ENCODE measurements around the gene KRTAP10-6.
"Not testable (repeated sequence)": the region's sequence is repeated elsewhere in the genome, so short reads cannot be mapped to it uniquely, and the experiment has no call there.

The KRTAP10-6 gene

DNA sequence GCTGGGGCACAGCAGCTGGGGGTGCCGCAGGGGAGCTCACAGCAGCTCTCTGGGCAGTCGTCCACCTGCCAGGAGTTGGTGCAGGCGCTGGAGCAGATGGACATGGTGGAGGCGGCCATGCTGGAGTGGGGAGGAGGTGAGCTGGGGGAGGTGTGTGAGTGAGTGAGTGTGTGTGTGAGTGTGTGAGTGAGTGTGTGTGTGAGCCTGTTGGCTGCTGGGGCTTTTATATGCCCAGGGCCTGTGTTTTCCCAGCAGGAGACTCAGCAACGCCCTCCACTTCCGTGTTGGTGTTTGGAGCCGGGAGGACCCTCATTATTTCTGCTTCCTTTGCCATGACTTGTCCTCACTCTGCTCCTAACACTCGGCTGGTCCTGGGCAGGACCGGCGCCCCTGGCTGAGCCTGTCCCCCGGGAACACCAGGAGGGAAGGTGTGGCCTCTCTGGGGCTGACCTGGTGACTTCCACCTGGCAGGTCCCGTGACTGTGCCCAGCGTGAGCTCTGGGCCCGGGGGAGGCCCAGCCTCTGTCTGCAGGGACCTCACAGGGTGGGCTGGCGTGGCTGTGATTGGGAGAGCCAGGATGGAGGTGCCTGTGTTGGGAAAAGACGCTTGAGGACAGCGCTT is 40.9 kb downstream of the KRTAP10-6 start, which contains the start of gene KRTAP10-2:
TSS of gene KRTAP10-2 (minus strand) at position 166 of the 622 bp plus-strand sequence. CDS start at position 119, 47 bp downstream.
- H3K4me3 ChIP-seq (ENCODE audit: low read length), result no peak within 1 kb of the TSS
- no peak for DNase-seq (ENCODE audit: low read depth)
- TF ChIP-seq, protein P1, sequence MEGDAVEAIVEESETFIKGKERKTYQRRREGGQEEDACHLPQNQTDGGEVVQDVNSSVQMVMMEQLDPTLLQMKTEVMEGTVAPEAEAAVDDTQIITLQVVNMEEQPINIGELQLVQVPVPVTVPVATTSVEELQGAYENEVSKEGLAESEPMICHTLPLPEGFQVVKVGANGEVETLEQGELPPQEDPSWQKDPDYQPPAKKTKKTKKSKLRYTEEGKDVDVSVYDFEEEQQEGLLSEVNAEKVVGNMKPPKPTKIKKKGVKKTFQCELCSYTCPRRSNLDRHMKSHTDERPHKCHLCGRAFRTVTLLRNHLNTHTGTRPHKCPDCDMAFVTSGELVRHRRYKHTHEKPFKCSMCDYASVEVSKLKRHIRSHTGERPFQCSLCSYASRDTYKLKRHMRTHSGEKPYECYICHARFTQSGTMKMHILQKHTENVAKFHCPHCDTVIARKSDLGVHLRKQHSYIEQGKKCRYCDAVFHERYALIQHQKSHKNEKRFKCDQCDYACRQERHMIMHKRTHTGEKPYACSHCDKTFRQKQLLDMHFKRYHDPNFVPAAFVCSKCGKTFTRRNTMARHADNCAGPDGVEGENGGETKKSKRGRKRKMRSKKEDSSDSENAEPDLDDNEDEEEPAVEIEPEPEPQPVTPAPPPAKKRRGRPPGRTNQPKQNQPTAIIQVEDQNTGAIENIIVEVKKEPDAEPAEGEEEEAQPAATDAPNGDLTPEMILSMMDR (conservative IDR thresholded peaks at IDR 0.05; ENCODE audit: low read length), result no peak

DNA sequence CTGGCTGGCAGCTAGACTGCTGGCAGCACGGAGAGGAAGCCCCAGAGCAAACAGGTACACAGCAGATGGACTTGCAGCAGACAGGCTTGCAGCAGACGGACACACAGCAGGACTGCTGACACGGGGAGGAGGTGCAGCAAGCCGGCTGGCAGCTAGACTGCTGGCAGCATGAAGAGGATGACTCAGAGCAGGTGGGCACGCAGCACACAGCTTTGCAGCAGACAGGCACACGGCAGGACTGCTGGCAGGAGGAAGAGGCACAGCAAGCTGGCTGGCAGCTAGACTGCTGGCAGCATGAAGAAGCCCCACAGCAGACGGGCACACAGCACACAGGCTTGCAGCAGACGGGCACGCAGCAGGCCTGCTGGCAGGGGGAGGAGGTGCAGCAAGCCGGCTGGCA is 41.5 kb downstream of the KRTAP10-6 start:
- TF ChIP-seq, protein P1 (conservative IDR thresholded peaks at IDR 0.05; ENCODE audit: low read length), result no peak
- DNase-seq (ENCODE audit: low read depth), result no peak
- no peak overlapping the region for H3K4me3 ChIP-seq (ENCODE audit: low read length)

DNA sequence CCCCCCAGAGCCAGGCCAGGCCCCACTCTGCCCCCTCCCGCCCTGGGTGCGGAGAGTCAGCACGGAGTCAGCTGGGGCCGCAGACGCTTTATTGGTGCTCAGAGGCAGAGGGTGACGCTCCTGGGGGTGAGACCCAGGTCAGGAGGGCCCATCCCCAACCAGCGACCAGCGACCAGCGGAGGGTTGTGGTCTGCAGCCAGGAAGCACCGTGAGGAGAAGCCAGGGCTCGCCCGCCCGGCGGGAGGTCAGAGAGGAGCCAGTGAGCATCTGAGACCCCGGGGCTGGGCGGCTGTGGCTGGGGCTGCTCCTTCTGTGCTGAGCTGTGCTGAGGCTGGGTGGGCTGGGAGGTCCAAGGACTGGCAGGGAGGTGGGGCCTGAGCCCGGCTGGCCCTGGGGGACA is 42.0 kb downstream of the KRTAP10-6 start:
- not testable (repeated sequence) for DNase-seq (ENCODE audit: low read depth); H3K4me3 ChIP-seq (ENCODE audit: low read length)

DNA sequence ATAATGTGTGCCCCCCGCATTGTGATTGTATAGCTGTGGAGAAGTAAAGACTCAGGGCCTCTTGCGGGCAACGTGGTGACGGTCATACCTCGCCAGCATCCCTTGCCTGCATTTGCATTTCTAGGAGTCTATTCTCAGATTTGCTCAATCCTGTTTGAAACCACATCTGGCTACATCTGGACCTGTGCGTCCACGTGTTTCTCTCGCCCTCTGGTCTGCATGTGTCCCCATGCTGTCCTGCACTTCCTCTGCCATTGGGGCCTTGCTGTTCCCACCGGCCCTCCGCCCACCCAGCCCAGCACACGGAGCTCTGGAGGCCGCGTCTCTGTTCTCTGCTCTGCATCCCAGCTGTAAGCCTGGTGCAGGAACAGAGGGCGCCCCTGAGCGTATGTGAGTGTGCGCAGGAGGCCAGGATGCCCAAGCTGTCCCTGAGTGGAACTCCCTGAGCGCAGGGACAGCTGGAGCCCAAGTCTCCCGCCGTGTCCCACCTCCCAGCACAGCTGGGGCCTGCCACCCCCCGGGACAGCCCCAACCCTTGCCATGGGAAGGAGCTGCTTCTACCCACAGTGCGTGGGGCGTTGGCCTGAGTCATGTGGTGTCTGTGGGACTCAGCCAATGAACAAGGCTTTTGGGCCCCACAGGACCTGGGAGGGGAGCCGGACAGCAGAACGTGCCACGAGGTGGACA is 42.6 kb downstream of the KRTAP10-6 start:
- no peak for DNase-seq (ENCODE audit: low read depth)
- no peak overlapping the region for H3K4me3 ChIP-seq (ENCODE audit: low read length)
- TF ChIP-seq, protein P1 (conservative IDR thresholded peaks at IDR 0.05; ENCODE audit: low read length), result no peak

DNA sequence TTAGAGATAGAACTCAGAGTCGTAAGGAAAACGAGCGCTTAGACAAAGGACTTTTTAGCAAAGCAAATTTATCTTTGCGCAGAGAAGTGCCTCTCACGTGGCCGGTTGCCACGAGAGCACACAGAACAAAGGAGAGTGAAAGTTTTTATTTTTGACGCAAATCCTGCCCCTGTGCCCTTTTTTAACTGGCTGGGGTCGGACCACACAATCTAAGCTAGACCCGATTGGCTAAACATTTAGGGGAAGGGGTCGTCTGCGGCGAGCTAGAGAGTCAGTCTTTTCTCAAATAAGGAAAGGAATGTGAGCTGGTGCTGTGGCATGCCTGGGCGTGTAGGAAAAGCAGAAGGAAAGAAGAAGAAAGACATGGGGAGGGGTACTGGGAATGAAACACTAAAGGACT is 43.4 kb downstream of the KRTAP10-6 start:
- no peak overlapping the region for H3K4me3 ChIP-seq (ENCODE audit: low read length)
- DNase-seq (ENCODE audit: low read depth), result no peak
- TF ChIP-seq, protein P1 (conservative IDR thresholded peaks at IDR 0.05; ENCODE audit: low read length), result no peak

DNA sequence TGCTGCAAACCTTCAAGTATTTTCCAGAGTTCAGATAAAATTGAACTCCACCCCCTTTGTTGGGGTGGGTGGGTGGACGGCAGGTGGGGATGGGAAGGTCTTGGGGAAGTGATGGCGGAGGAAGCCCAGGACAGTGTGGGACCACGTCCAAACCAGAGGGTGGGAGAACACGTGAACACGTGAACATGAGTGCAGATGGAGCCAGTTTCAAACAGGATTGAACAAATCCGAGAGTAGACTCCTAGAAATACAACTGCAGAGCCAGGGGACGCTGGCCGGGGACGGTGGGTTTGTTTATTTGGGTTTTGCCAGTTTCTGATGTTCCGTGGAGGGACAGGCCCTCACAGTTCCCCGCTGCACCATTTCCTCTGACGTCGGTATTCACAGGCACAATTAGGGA is 43.9 kb downstream of the KRTAP10-6 start:
- TF ChIP-seq, protein P1 (conservative IDR thresholded peaks at IDR 0.05; ENCODE audit: low read length), result no peak
- DNase-seq (ENCODE audit: low read depth), result no peak

DNA sequence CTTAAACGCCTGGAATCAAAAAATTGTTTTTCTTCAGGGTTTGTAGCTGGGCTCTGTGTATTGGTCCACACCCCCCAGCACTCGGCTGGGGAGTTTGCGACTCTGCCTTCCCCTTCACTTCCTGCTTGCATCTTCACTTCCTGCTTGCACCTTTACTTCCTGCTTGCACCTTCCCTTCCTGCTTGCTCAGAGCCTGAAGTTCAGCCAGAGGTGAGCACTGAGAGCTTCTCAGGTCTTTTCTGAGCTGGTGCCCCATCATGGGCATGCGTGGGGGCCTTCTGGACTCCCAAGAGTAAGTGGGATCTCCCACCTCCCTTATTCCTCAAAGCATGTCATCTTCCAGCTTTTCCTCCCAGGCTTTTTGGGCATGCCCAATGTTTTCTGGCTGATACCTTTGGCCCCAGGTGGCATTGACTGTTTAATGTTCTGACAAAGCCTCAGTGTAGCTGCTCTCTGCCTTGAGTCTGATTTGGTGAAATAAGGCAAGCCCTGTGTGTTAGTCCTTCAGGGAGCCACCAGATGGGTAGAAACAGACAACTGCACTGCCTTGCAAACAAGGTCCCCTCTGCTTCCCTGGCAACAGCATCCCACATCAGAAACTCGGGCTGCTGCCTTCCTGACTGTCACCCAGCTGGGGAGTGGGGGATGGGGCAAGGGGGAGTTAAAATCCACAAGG is 44.5 kb downstream of the KRTAP10-6 start:
- H3K4me3 ChIP-seq (ENCODE audit: low read length), result no peak overlapping the region
- TF ChIP-seq, protein P1 (conservative IDR thresholded peaks at IDR 0.05; ENCODE audit: low read length), result no peak
- no peak for DNase-seq (ENCODE audit: low read depth)

More for the DNA sequence above, 43.9 kb downstream of the KRTAP10-6 start:
- H3K4me3 ChIP-seq (ENCODE audit: low read length), result no peak overlapping the region

All from AG10803 (cell line).